Fibroblast of lung (primary cell): Measurements from ENCODE around the gene FLT3. TPM values are rescaled to one million over a fixed set of nuclear protein-coding genes. Genes with fewer than 3 reads are reported as not detected.

Experiments
- DNase-seq, 2 donors: peaks; one replicate each; pipeline versions ENCODE4 v3.0.0 to v3.0.0-alpha.2; 2010; ENCODE audit warnings: low read depth in 2 of 2
- H2AFZ ChIP-seq: 2 replicates; pipeline ENCODE4 v1.5.1; 2012; ENCODE audit warnings: low read length, control low read depth, inconsistent platforms
- H3K27ac ChIP-seq: 2 replicates; pipeline ENCODE4 v1.5.1; 2011; ENCODE audit warnings: low read length, control low read depth; ENCODE audit not compliant: insufficient read depth
- H3K27me3 ChIP-seq: 2 replicates; pipeline ENCODE4 v1.5.1; 2011; ENCODE audit warnings: mild to moderate bottlenecking, low read length; ENCODE audit not compliant: control insufficient read depth, insufficient read depth
- H3K36me3 ChIP-seq: 2 replicates; pipeline ENCODE4 v1.5.1; 2011; ENCODE audit warnings: low read length; ENCODE audit not compliant: control insufficient read depth, insufficient read depth
- H3K4me1 ChIP-seq: 2 replicates; pipeline ENCODE4 v1.5.1; 2011; ENCODE audit warnings: low read length; ENCODE audit not compliant: control insufficient read depth, insufficient read depth; ENCODE audit errors: extremely low read depth
- H3K4me2 ChIP-seq: 2 replicates; pipeline ENCODE4 v1.5.1; 2011; ENCODE audit warnings: low read length, control low read depth; ENCODE audit not compliant: insufficient read depth; ENCODE audit errors: extremely low read depth
- H3K4me3 ChIP-seq, 4 experiments: fragments of 200-600 bp in 1 of 4; sonication (generic) in 1 of 4; replicated peaks in 1 of 4; 2 replicates each; pipeline ENCODE4 v1.5.1; 2011 to 2016; ENCODE audit warnings: low read length in 4 of 4, low read depth in 3 of 4, mild to moderate bottlenecking in 3 of 4, control low read depth in 2 of 4, inconsistent platforms in 1 of 4, mixed read lengths in 1 of 4; ENCODE audit not compliant: insufficient read depth in 1 of 4; ENCODE audit errors: control extremely low read depth in 1 of 4
- H3K79me2 ChIP-seq: 2 replicates; pipeline ENCODE4 v1.5.1; 2012; ENCODE audit warnings: mild to moderate bottlenecking, low read length, inconsistent platforms; ENCODE audit not compliant: control insufficient read depth, insufficient read depth
- H3K9ac ChIP-seq: 2 replicates; pipeline ENCODE4 v1.5.1; 2011; ENCODE audit warnings: mild to moderate bottlenecking, low read length, control low read depth; ENCODE audit not compliant: insufficient read depth
- H3K9me3 ChIP-seq: 2 replicates; pipeline ENCODE4 v1.5.1; 2012; ENCODE audit warnings: low read depth, low read length; ENCODE audit not compliant: control insufficient read depth, insufficient read depth
- H4K20me1 ChIP-seq: 2 replicates; pipeline ENCODE4 v1.5.1; 2011; ENCODE audit warnings: low read length; ENCODE audit not compliant: control insufficient read depth, insufficient read depth; ENCODE audit errors: extremely low read depth
- EZH2 ChIP-seq: IDR thresholded peaks from 2 replicates; pipeline ENCODE4 v1.5.1; 2012; ENCODE audit warnings: low read length, control low read depth, mild to moderate bottlenecking; ENCODE audit errors: missing control alignments
- polyA plus RNA-seq, 2 donors: library from polyadenylated mRNA; depleted of rRNA in 1 of 2; stranded (reverse) in 1 of 2; unstranded in 1 of 2; fragments of >200 nt; gene quantifications; 2 replicates each; pipeline ENCODE4 v1.2.1, GENCODE V29; 2011 to 2012; ENCODE audit warnings: missing spikeins in 1 of 2
- total RNA-seq: library from RNA; depleted of rRNA; stranded (reverse); fragments of >200 nt; gene quantifications from 2 replicates; pipeline ENCODE4 v1.2.1, GENCODE V29; 2014
- TF ChIP-seq, protein P1 (sequence below), 2 donors: IDR thresholded peaks in 1 of 2; conservative IDR thresholded peaks in 1 of 2; 1 replicate in 1 of 2; 2 replicates in 1 of 2; pipeline ENCODE4 v1.5.1; 2011 to 2012; ENCODE audit warnings: low read length in 2 of 2, control low read depth in 1 of 2, inconsistent platforms in 1 of 2, low read depth in 1 of 2, mild to moderate bottlenecking in 1 of 2

The FLT3 gene
- total and polyA plus RNA-seq, 2 donors (not counting 1 experiment from before 2014, with no cell fraction given) = not detected

DNA sequence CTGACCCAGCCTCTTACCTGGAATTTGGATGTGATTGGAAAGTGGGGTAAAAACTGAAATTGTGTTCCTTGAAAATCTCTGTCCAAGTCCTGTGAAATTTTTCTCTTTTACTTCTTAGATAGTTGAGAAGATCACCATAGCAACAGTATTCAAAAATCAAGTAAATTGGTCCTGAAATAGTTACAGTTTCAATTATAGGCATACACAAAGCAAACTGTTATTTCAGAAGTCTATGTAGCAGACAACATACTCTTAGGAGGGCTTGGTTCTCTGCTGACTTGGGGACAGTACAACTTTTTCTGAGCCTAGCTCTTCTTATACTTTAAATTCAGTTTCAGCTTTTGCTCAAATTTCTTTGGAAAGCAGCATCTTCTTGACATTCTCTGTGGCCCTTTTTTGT lies 73.3 kb downstream of the FLT3 start:
- H3K4me2 ChIP-seq = no peak overlapping the region
- no peak overlapping the region for H2AFZ ChIP-seq
- H3K4me1 ChIP-seq = no peaks in the 10 kb centered on the region
- H3K36me3 ChIP-seq = no peaks in the 10 kb centered on the region
- H3K79me2 ChIP-seq = no peaks in the 10 kb centered on the region
- TF ChIP-seq, protein P1, sequence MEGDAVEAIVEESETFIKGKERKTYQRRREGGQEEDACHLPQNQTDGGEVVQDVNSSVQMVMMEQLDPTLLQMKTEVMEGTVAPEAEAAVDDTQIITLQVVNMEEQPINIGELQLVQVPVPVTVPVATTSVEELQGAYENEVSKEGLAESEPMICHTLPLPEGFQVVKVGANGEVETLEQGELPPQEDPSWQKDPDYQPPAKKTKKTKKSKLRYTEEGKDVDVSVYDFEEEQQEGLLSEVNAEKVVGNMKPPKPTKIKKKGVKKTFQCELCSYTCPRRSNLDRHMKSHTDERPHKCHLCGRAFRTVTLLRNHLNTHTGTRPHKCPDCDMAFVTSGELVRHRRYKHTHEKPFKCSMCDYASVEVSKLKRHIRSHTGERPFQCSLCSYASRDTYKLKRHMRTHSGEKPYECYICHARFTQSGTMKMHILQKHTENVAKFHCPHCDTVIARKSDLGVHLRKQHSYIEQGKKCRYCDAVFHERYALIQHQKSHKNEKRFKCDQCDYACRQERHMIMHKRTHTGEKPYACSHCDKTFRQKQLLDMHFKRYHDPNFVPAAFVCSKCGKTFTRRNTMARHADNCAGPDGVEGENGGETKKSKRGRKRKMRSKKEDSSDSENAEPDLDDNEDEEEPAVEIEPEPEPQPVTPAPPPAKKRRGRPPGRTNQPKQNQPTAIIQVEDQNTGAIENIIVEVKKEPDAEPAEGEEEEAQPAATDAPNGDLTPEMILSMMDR (conservative IDR thresholded peaks at IDR 0.05 in 1 of 2, IDR thresholded peaks at IDR 0.05 in 1 of 2; ENCODE audit: low read depth in 1 of 2, low read length in 2 of 2) = no peak
- no peak for TF ChIP-seq EZH2
- H3K4me3 ChIP-seq = no peak overlapping the region
- H4K20me1 ChIP-seq = no peaks in the 10 kb centered on the region
- DNase-seq = no peak
- H3K9me3 ChIP-seq = no peaks in the 10 kb centered on the region
- no peaks in the 10 kb centered on the region for H3K27me3 ChIP-seq
- H3K27ac ChIP-seq = no peak overlapping the region
- H3K9ac ChIP-seq = no peak overlapping the region

DNA sequence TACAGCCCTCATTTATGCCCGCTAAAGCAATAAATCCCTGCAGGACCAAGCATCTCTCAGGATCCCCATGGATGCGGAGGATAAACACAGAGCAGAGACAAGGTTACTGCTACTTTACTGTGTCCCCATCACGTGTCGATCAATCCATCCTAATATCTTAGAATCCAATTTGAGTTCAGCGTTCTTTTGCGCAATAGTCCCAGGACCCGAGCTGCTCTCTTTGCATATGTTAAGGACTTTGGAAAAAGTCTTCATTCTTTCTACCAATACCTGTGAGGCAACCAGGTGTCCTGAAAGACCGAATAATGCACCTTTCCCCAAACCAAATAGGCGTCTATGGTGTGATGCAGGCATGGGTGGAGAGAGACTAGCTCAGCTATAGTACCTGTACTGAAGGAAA lies 73.9 kb downstream of the FLT3 start:
- Histone ChIP-seq H4K20me1 (no peaks in the 10 kb centered on the region), H3K9me3 (no peaks in the 10 kb centered on the region), H3K27ac (no peak overlapping the region), H3K79me2 (no peaks in the 10 kb centered on the region), H3K9ac (no peak overlapping the region), H2AFZ (no peak overlapping the region), H3K4me3 (no peak overlapping the region), H3K36me3 (no peaks in the 10 kb centered on the region), H3K27me3 (no peaks in the 10 kb centered on the region), H3K4me1 (no peaks in the 10 kb centered on the region), H3K4me2 (no peak overlapping the region)
- DNase-seq = no peak
- no peak for TF ChIP-seq EZH2
- TF ChIP-seq, protein P1 (conservative IDR thresholded peaks at IDR 0.05 in 1 of 2, IDR thresholded peaks at IDR 0.05 in 1 of 2; ENCODE audit: low read depth in 1 of 2, low read length in 2 of 2) = no peak

DNA sequence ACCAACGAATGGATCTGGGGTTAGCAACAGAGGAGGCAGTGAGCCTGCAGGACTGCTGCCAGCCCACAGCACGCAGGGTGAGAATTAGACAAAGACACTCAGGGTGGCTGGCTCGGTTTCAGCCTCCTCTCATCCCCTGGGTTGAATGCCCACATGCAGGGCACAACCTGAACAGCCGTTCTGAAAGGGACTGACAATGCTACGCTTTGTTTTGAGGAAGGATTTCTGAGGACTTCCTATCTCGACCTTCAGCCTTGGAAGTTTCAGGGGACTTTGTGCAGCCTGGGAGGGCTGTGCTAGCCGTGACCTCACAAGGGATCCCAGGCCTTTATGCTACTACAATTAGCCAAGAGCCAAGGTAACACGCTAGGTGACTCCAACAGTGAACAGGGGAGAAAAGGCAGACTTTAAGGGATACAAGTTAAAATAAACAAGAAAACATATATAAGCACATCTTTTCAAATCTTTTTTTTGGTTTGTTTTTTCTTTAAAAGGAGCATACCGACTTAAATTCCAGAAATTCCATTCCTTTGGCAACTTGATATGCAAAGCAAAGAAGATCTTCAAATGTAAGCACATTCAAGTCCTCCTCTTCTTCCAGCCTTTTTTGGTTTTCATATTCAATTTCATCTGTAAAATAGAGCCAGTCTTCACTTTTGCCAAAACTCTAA lies 77.4 kb downstream of the FLT3 start:
- Histone ChIP-seq H3K27ac (no peak overlapping the region), H3K36me3 (no peaks in the 10 kb centered on the region), H3K79me2 (no peaks in the 10 kb centered on the region), H3K4me3 (no peak overlapping the region), H3K9me3 (no peaks in the 10 kb centered on the region), H3K4me2 (no peak overlapping the region), H4K20me1 (no peaks in the 10 kb centered on the region), H3K27me3 (no peaks in the 10 kb centered on the region), H3K9ac (no peak overlapping the region), H2AFZ (no peak overlapping the region), H3K4me1 (no peaks in the 10 kb centered on the region)
- TF ChIP-seq, protein P1 (conservative IDR thresholded peaks at IDR 0.05 in 1 of 2, IDR thresholded peaks at IDR 0.05 in 1 of 2; ENCODE audit: low read depth in 1 of 2, low read length in 2 of 2) = no peak
- TF ChIP-seq EZH2 = no peak
- DNase-seq = peak in 1 of 2 donors; percentile 17
